CD4-positive, alpha-beta T cell treated with Interleukin-4 for 4 hours (primary cell): ENCODE data around the gene SIX5.

Source experiments
- DNase-seq: peaks from one replicate; pipeline ENCODE4 v3.0.0-alpha.2; 2020

The SIX5 gene

GRCh38 chr19:45792470-45793177 is 23.6 kb upstream of the SIX5 start, which contains the start of gene DMWD:
DMWD (minus strand) TSS chr19:45792845; CDS start chr19:45792756, 89 bp downstream.
- DNase-seq = peak; percentile 98

- no peak for DNase-seq
Measured at GRCh38 chr19:45791744-45792469, 22.9 kb upstream of the SIX5 start.

- DNase-seq = peak; percentile 48
Measured at GRCh38 chr19:45790942-45791341, 21.9 kb upstream of the SIX5 start.

- DNase-seq = no peak
Measured at GRCh38 chr19:45789035-45789786, 20.2 kb upstream of the SIX5 start.

- no peak for DNase-seq
Measured at GRCh38 chr19:45786533-45786894, 17.5 kb upstream of the SIX5 start.

- no peak for DNase-seq
Measured at GRCh38 chr19:45785781-45786532, 16.9 kb upstream of the SIX5 start.

- no peak for DNase-seq
Measured at GRCh38 chr19:45785097-45785496, 16.0 kb upstream of the SIX5 start.

- no peak for DNase-seq
Measured at GRCh38 chr19:45784096-45784495, 15.0 kb upstream of the SIX5 start.

- no peak for DNase-seq
Measured at GRCh38 chr19:45782820-45783785, 14.1 kb upstream of the SIX5 start.

- no peak for DNase-seq
Measured at GRCh38 chr19:45782162-45782691, 13.2 kb upstream of the SIX5 start, which contains the start of gene DMPK. DMPK (minus strand) TSS chr19:45782490; CDS start chr19:45782352, 138 bp downstream.

GRCh38 chr19:45781214-45782161 is 12.4 kb upstream of the SIX5 start:
- DNase-seq = no peak

- DNase-seq = no peak
Measured at GRCh38 chr19:45780448-45781213, 11.6 kb upstream of the SIX5 start.

- DNase-seq = no peak
Measured at GRCh38 chr19:45780146-45780447, 11.0 kb upstream of the SIX5 start.

- DNase-seq = peak; percentile 80
Measured at GRCh38 chr19:45779231-45780145, 10.4 kb upstream of the SIX5 start.

- DNase-seq = no peak
Measured at GRCh38 chr19:45778010-45778661, 9.1 kb upstream of the SIX5 start.

- no peak for DNase-seq
Measured at GRCh38 chr19:45777395-45777961, 8.4 kb upstream of the SIX5 start.

- no peak for DNase-seq
Measured at GRCh38 chr19:45774765-45775164, 5.7 kb upstream of the SIX5 start.
